Skeletal muscle tissue (tissue), 4 donors: ENCODE data around the gene ZNF207. TPM values are rescaled to one million over a fixed set of nuclear protein-coding genes. Genes with fewer than 3 reads are reported as not detected.
"Not testable (repeated sequence)": the region's sequence is repeated elsewhere in the genome, so short reads cannot be mapped to it uniquely, and the experiment has no call there.

Experiments
- H3K27ac ChIP-seq: one replicate; pipeline ENCODE4 v1.7.0; 2013; ENCODE audit warnings: mild to moderate bottlenecking, low read depth, low read length, inconsistent platforms
- H3K27me3 ChIP-seq, 3 donors: one replicate each; pipeline ENCODE4 v1.7.0; 2013; ENCODE audit warnings: low read length in 3 of 3; ENCODE audit not compliant: control insufficient read depth in 3 of 3, insufficient read depth in 3 of 3
- H3K36me3 ChIP-seq, 3 donors: one replicate each; pipeline ENCODE4 v1.7.0; 2013; ENCODE audit warnings: low read length in 3 of 3; ENCODE audit not compliant: control insufficient read depth in 3 of 3, insufficient read depth in 3 of 3
- H3K4me1 ChIP-seq, 3 donors: one replicate each; pipeline ENCODE4 v1.7.0; 2013; ENCODE audit warnings: low read length in 3 of 3, mild to moderate bottlenecking in 3 of 3; ENCODE audit not compliant: control insufficient read depth in 3 of 3, insufficient read depth in 3 of 3
- H3K4me3 ChIP-seq, 3 donors: one replicate each; pipeline ENCODE4 v1.7.0; 2013; ENCODE audit warnings: low read length in 3 of 3
- H3K9ac ChIP-seq, 3 donors: one replicate each; pipeline ENCODE4 v1.7.0; 2013; ENCODE audit warnings: low read length in 3 of 3, mild to moderate bottlenecking in 3 of 3, moderate library complexity in 2 of 3, low read depth in 1 of 3
- H3K9me3 ChIP-seq, 3 donors: one replicate each; pipeline ENCODE4 v1.7.0; 2013; ENCODE audit warnings: low read length in 3 of 3; ENCODE audit not compliant: control insufficient read depth in 3 of 3
- total RNA-seq: library from RNA; depleted of rRNA; stranded (reverse); fragments of >200 nt; gene quantifications from one replicate; pipeline ENCODE4 v1.2.3, GENCODE V29; 2014
- donor health status: Osteomylitis.

The ZNF207 gene
- total RNA-seq, 1 donor from 2014 or later, result 78.3 TPM

GRCh38 chr17:32316653-32317052 is 33.3 kb upstream of the ZNF207 start:
- not testable (repeated sequence) for H3K4me3 ChIP-seq, H3K27ac ChIP-seq, H3K36me3 ChIP-seq, H3K27me3 ChIP-seq, H3K9ac ChIP-seq, H3K4me1 ChIP-seq, H3K9me3 ChIP-seq

- no peaks in the 10 kb centered on the region for H3K9me3 ChIP-seq
- no peaks in the 10 kb centered on the region for H3K36me3 ChIP-seq
- H3K9ac ChIP-seq, result no peak overlapping the region
- H3K27ac ChIP-seq, result no peak overlapping the region
- H3K4me1 ChIP-seq, result no peaks in the 10 kb centered on the region
- H3K27me3 ChIP-seq, result peaks cover 0 to 8% (median 5%) of the 10 kb centered on the region in 3 donors
- no peak overlapping the region for H3K4me3 ChIP-seq
These were observed 32.6 kb upstream of the ZNF207 start for GRCh38 chr17:32317353-32317752.

- no peaks in the 10 kb centered on the region for H3K4me1 ChIP-seq
- no peaks in the 10 kb centered on the region for H3K9me3 ChIP-seq
- H3K4me3 ChIP-seq, result no peak overlapping the region
- H3K9ac ChIP-seq, result no peak overlapping the region
- no peak overlapping the region for H3K27ac ChIP-seq
- H3K36me3 ChIP-seq, result no peaks in the 10 kb centered on the region
- peaks cover 0 to 8% (median 5%) of the 10 kb centered on the region in 3 donors for H3K27me3 ChIP-seq
These were observed 31.9 kb upstream of the ZNF207 start for GRCh38 chr17:32318071-32318470.

GRCh38 chr17:32319548-32319905 is 30.4 kb upstream of the ZNF207 start:
- Histone ChIP-seq H3K4me3 (no peak overlapping the region), H3K27ac (no peak overlapping the region), H3K27me3 (peaks cover 0 to 6% (median 3%) of the 10 kb centered on the region in 3 donors)

GRCh38 chr17:32320080-32320479 is 29.9 kb upstream of the ZNF207 start:
- not testable (repeated sequence) for H3K9ac ChIP-seq, H3K27ac ChIP-seq, H3K4me3 ChIP-seq, H3K9me3 ChIP-seq, H3K27me3 ChIP-seq, H3K36me3 ChIP-seq, H3K4me1 ChIP-seq

More at GRCh38 chr17:32319548-32319905, 30.4 kb upstream of the ZNF207 start:
- no peaks in the 10 kb centered on the region for H3K9me3 ChIP-seq
- peaks cover 3 to 8% (median 3%) of the 10 kb centered on the region in 3 donors for H3K4me1 ChIP-seq
- no peaks in the 10 kb centered on the region for H3K36me3 ChIP-seq
- H3K9ac ChIP-seq, result no peak overlapping the region

GRCh38 chr17:32320847-32321246 is 29.1 kb upstream of the ZNF207 start:
- no peaks in the 10 kb centered on the region for H3K27me3 ChIP-seq

GRCh38 chr17:32323046-32323445 is 26.9 kb upstream of the ZNF207 start:
- Histone ChIP-seq H3K36me3 (no peaks in the 10 kb centered on the region), H3K27ac (no peak overlapping the region), H3K9me3 (no peaks in the 10 kb centered on the region), H3K9ac (no peak overlapping the region), H3K4me3 (no peak overlapping the region), H3K4me1 (peaks cover 3 to 8% (median 3%) of the 10 kb centered on the region in 3 donors), H3K27me3 (no peaks in the 10 kb centered on the region)

More at GRCh38 chr17:32320847-32321246, 29.1 kb upstream of the ZNF207 start:
- Histone ChIP-seq H3K4me1 (peaks cover 3 to 8% (median 3%) of the 10 kb centered on the region in 3 donors), H3K36me3 (no peaks in the 10 kb centered on the region), H3K4me3 (no peak overlapping the region), H3K9me3 (no peaks in the 10 kb centered on the region), H3K27ac (no peak overlapping the region), H3K9ac (no peak overlapping the region)

- peak overlapping the region in 2 of 3 donors; percentile 22 to 30 for H3K4me3 ChIP-seq
- no peaks in the 10 kb centered on the region for H3K9me3 ChIP-seq
- peak overlapping the region in 1 of 3 donors; percentile 64 for H3K9ac ChIP-seq
These were observed 26.0 kb upstream of the ZNF207 start for GRCh38 chr17:32323811-32324491.

GRCh38 chr17:32327911-32328310 is 22.0 kb upstream of the ZNF207 start:
- Histone ChIP-seq H3K4me3 (no peak overlapping the region), H3K27ac (no peak overlapping the region), H3K9me3 (no peaks in the 10 kb centered on the region), H3K4me1 (peaks cover 3 to 8% (median 3%) of the 10 kb centered on the region in 3 donors), H3K27me3 (no peaks in the 10 kb centered on the region), H3K36me3 (no peaks in the 10 kb centered on the region), H3K9ac (no peak overlapping the region)

More at GRCh38 chr17:32323811-32324491, 26.0 kb upstream of the ZNF207 start:
- H3K27me3 ChIP-seq, result no peaks in the 10 kb centered on the region
- peaks cover 3 to 8% (median 3%) of the 10 kb centered on the region in 3 donors for H3K4me1 ChIP-seq
- H3K36me3 ChIP-seq, result no peaks in the 10 kb centered on the region
- H3K27ac ChIP-seq, result no peak overlapping the region

GRCh38 chr17:32330147-32330546 is 19.8 kb upstream of the ZNF207 start:
- no peak overlapping the region for H3K9ac ChIP-seq
- no peak overlapping the region for H3K4me3 ChIP-seq
- H3K9me3 ChIP-seq, result no peaks in the 10 kb centered on the region
- no peaks in the 10 kb centered on the region for H3K4me1 ChIP-seq
- peaks cover 3 to 10% (median 10%) of the 10 kb centered on the region in 3 donors for H3K36me3 ChIP-seq
- no peaks in the 10 kb centered on the region for H3K27me3 ChIP-seq
- H3K27ac ChIP-seq, result no peak overlapping the region
